HCT116 (cell line): ENCODE results near the gene SLC35D1. TPM values are rescaled to one million over a fixed set of nuclear protein-coding genes. Genes with fewer than 3 reads are reported as not detected.

Experiments
- ATAC-seq: fragments of 200-7000 bp; cut with Tn5 transposase; 2 replicates; pipeline ENCODE4 v1.9.1; 2020; ENCODE audit warnings: mild to moderate bottlenecking, moderate library complexity
- BruUV-seq: library from RNA; stranded (reverse); fragments of 400-500 nt; replicated peaks from 2 replicates; lab custom pipeline; 2021; lab: Mats Ljungman, UMichigan
- CTCF ChIA-PET: fragments of 300-600 bp; sonication (Branson Sonifier 250); formaldehyde crosslinking; loops from one replicate; lab custom pipeline; 2021; ENCODE audit warnings: antibody characterized with exemption; lab: Charles Lee
- POLR2A ChIA-PET: fragments of 300-600, 350-600 bp; sonication (Branson Sonifier 250); formaldehyde crosslinking; loops from one replicate; lab custom pipeline; 2021; ENCODE audit warnings: antibody characterized with exemption; lab: Charles Lee
- RAD21 ChIA-PET, 2 experiments: fragments of 300-600 bp; sonication (Branson Sonifier 250); formaldehyde crosslinking; loops; one replicate each; lab custom pipeline; 2023; ENCODE audit warnings: low total read pairs in 2 of 2; ENCODE audit not compliant: uncharacterized antibody in 2 of 2, unreplicated experiment in 2 of 2, low non-redundant PET in 1 of 2; lab: Charles Lee
- DNase-seq: peaks from one replicate; pipeline ENCODE4 v3.0.0-alpha.2; 2010; ENCODE audit warnings: low read depth, low spot score
- H2AFZ ChIP-seq: fragments of 200-600 bp; shearing (Covaris generic), sonication (generic); 2 replicates; pipeline ENCODE4 v1.6.1; 2017; ENCODE audit warnings: low read depth, mixed run types, mixed read lengths, antibody characterized with exemption, low read length; ENCODE audit not compliant: poor library complexity, severe bottlenecking
- H3K27ac ChIP-seq: 2 replicates; pipeline ENCODE4 v1.5.1; 2012; ENCODE audit warnings: low read depth, low read length
- H3K27me3 ChIP-seq: fragments of 200-600 bp; sonication (generic); 2 replicates; pipeline ENCODE4 v1.6.1; 2016; ENCODE audit warnings: mixed run types, low read length, mixed read lengths; ENCODE audit not compliant: insufficient read depth
- H3K36me3 ChIP-seq, 2 experiments: fragments of 200-500 bp in 1 of 2; fragments of 200-600 bp in 1 of 2; sonication (Bioruptor generic) in 1 of 2; sonication (generic) in 1 of 2; 2 replicates each; pipeline versions ENCODE4 v1.5.1 to v1.6.1; 2014 to 2016; ENCODE audit warnings: low read length in 2 of 2, inconsistent platforms in 1 of 2, mixed read lengths in 1 of 2, mixed run types in 1 of 2; ENCODE audit not compliant: insufficient read depth in 2 of 2, control insufficient read depth in 1 of 2
- H3K4me1 ChIP-seq, 2 experiments: fragments of 200-600 bp in 1 of 2; sonication (generic) in 1 of 2; 2 replicates each; pipeline versions ENCODE4 v1.5.1 to v1.6.1; 2012 to 2017; ENCODE audit warnings: low read length in 2 of 2, inconsistent platforms in 1 of 2, mild to moderate bottlenecking in 1 of 2, mixed read lengths in 1 of 2, mixed run types in 1 of 2, moderate library complexity in 1 of 2; ENCODE audit not compliant: insufficient read depth in 2 of 2, control insufficient read depth in 1 of 2
- H3K4me2 ChIP-seq: fragments of 200-600 bp; sonication (generic); 2 replicates; pipeline ENCODE4 v1.6.1; 2017; ENCODE audit warnings: mixed run types, low read length, mixed read lengths
- H3K4me3 ChIP-seq, 2 experiments: fragments of 200-600 bp in 1 of 2; sonication (generic) in 1 of 2; replicated peaks in 1 of 2; 2 replicates each; pipeline ENCODE4 v1.5.1; 2011 to 2016; ENCODE audit warnings: low read length in 2 of 2, control low read depth in 1 of 2, low read depth in 1 of 2, mild to moderate bottlenecking in 1 of 2, mixed read lengths in 1 of 2, mixed run types in 1 of 2
- H3K79me2 ChIP-seq: fragments of 200-600 bp; sonication (generic); 2 replicates; pipeline ENCODE4 v1.6.1; 2017; ENCODE audit warnings: mild to moderate bottlenecking, mixed run types, low read length, moderate library complexity, mixed read lengths; ENCODE audit not compliant: insufficient read depth
- H3K9ac ChIP-seq: fragments of 200-600 bp; sonication (generic); 2 replicates; pipeline ENCODE4 v1.6.1; 2016; ENCODE audit warnings: low read length, mixed read lengths
- H3K9me2 ChIP-seq: fragments of 200-600 bp; sonication (generic), shearing (Covaris generic); 2 replicates; pipeline ENCODE4 v1.6.1; 2017; ENCODE audit warnings: mixed run types, mild to moderate bottlenecking, moderate library complexity; ENCODE audit not compliant: insufficient read depth
- H3K9me3 ChIP-seq, 2 experiments: fragments of 200-500 bp in 1 of 2; fragments of 200-600 bp in 1 of 2; sonication (Bioruptor generic) in 1 of 2; sonication (generic) in 1 of 2; 2 replicates each; pipeline ENCODE4 v1.6.1; 2014 to 2017; ENCODE audit warnings: low read length in 2 of 2, mixed read lengths in 2 of 2, inconsistent platforms in 1 of 2, low read depth in 1 of 2, mild to moderate bottlenecking in 1 of 2, mixed run types in 1 of 2, moderate library complexity in 1 of 2; ENCODE audit not compliant: control insufficient read depth in 1 of 2, insufficient read depth in 1 of 2
- H4K20me1 ChIP-seq: fragments of 200-600 bp; sonication (generic), shearing (Covaris generic); 2 replicates; pipeline ENCODE4 v1.6.1; 2017; ENCODE audit warnings: mixed run types, mild to moderate bottlenecking, moderate library complexity; ENCODE audit not compliant: insufficient read depth
- ATF3 ChIP-seq: IDR thresholded peaks from 2 replicates; pipeline ENCODE4 v1.6.1; 2012
- CBX3 ChIP-seq: IDR thresholded peaks from 2 replicates; pipeline ENCODE4 v1.6.1; 2012; ENCODE audit warnings: low read depth
- CTCF ChIP-seq, 3 experiments: fragments of 200-600 bp in 1 of 3; sonication (generic) in 1 of 3; IDR thresholded peaks in 2 of 3; conservative IDR thresholded peaks in 1 of 3; 2 replicates each; pipeline ENCODE4 v1.5.1; 2012 to 2017; ENCODE audit warnings: low read depth in 2 of 3, low read length in 2 of 3, antibody characterized with exemption in 1 of 3, borderline replicate concordance in 1 of 3, control low read depth in 1 of 3, mild to moderate bottlenecking in 1 of 3, mixed read lengths in 1 of 3, mixed run types in 1 of 3, moderate library complexity in 1 of 3; ENCODE audit not compliant: insufficient read depth in 1 of 3
- ELF1 ChIP-seq: IDR thresholded peaks from 2 replicates; pipeline ENCODE4 v1.6.1; 2012; ENCODE audit warnings: low read depth, borderline replicate concordance
- EZH2 ChIP-seq: fragments of 200-600 bp; sonication (generic); IDR thresholded peaks from 2 replicates; pipeline ENCODE4 v1.6.1; 2017; ENCODE audit warnings: antibody characterized with exemption, mixed run types
- FOSL1 ChIP-seq: IDR thresholded peaks from 2 replicates; pipeline ENCODE4 v1.6.1; 2012; ENCODE audit warnings: low read depth
- MAX ChIP-seq: IDR thresholded peaks from 2 replicates; pipeline ENCODE4 v1.6.1; 2012
- RAD21 ChIP-seq: IDR thresholded peaks from 2 replicates; pipeline ENCODE4 v1.6.1; 2012; ENCODE audit warnings: low read depth, mild to moderate bottlenecking
- SIN3A ChIP-seq: IDR thresholded peaks from 2 replicates; pipeline ENCODE4 v1.6.1; 2012; ENCODE audit warnings: low read depth
- SP1 ChIP-seq: IDR thresholded peaks from 2 replicates; pipeline ENCODE4 v1.6.1; 2012; ENCODE audit warnings: low read depth
- SRF ChIP-seq: IDR thresholded peaks from 2 replicates; pipeline ENCODE4 v1.6.1; 2012; ENCODE audit warnings: low read depth
- TCF7L2 ChIP-seq: IDR thresholded peaks from 2 replicates; pipeline ENCODE4 v1.7.0; 2011; ENCODE audit warnings: borderline replicate concordance, inconsistent platforms; ENCODE audit not compliant: insufficient read depth, insufficient read length; ENCODE audit errors: extremely low read depth
- ZBTB33 ChIP-seq: IDR thresholded peaks from 2 replicates; pipeline ENCODE4 v1.6.1; 2011; ENCODE audit warnings: mild to moderate bottlenecking, low read length, moderate library complexity; ENCODE audit not compliant: insufficient replicate concordance; ENCODE audit errors: extremely low read depth
- ZFX ChIP-seq: fragments of 450-650 bp; IDR thresholded peaks from 2 replicates; pipeline ENCODE4 v1.6.1; 2017
- ZNF274 ChIP-seq: fragments of 200-500 bp; sonication (Bioruptor generic); IDR thresholded peaks from 2 replicates; pipeline ENCODE4 v1.6.1; 2014; ENCODE audit warnings: mild to moderate bottlenecking, low read depth, low read length, inconsistent platforms
- intact Hi-C: fragments of 100-400 bp; cut with micrococcal nuclease; formaldehyde crosslinking; loops from 2 replicates; pipeline ENCODE4 v1.10.0; 2022
- total RNA-seq: library from RNA; stranded (reverse); gene quantifications from one replicate; pipeline ENCODE4 v1.2.1, GENCODE V29; 2021; ENCODE audit not compliant: unreplicated experiment

The SLC35D1 gene
- total RNA-seq, 1 experiment from 2014 or later: 6.1 TPM

GRCh38 chr1:67031121-67031858 is 22.7 kb downstream of the SLC35D1 start (continued):
- no peak for TF ChIP-seq ZBTB33
- TF ChIP-seq FOSL1: no peak
- no peak for TF ChIP-seq MAX

- H3K4me1 ChIP-seq: no peaks in the 10 kb centered on the region
- no peak for ATAC-seq
- H2AFZ ChIP-seq: no peak overlapping the region
- no peaks in the 10 kb centered on the region for H3K79me2 ChIP-seq
- H3K9me3 ChIP-seq: peaks cover 0 to 4% of the 10 kb centered on the region in 2 experiments; a peak in 1 of 4 replicates
- TF ChIP-seq EZH2 (no peak), ZFX (no peak), SIN3A (no peak), CTCF (IDR thresholded peaks at IDR 0.05 in 2 of 3, conservative IDR thresholded peaks at IDR 0.05 in 1 of 3; ENCODE audit: borderline replicate concordance in 1 of 3, insufficient read depth in 1 of 3, low read depth in 2 of 3, low read length in 2 of 3) (no peak), CBX3 (no peak), RAD21 (no peak), ATF3 (no peak), TCF7L2 (no peak), SRF (no peak), ZNF274 (no peak), SP1 (no peak), ELF1 (no peak)
- H3K4me2 ChIP-seq: no peak overlapping the region
- no peak overlapping the region for H3K27ac ChIP-seq
- POLR2A ChIA-PET: no interaction called here
- H3K36me3 ChIP-seq: no peaks in the 10 kb centered on the region
- no peaks in the 10 kb centered on the region; the same call in 1 of the 2 replicates for H3K9me2 ChIP-seq
- RAD21 ChIA-PET: no interaction called here
- no peak overlapping the region for H3K9ac ChIP-seq
- intact Hi-C loops: no loop called here
- no peaks in the 10 kb centered on the region for H4K20me1 ChIP-seq
- no peak for DNase-seq
- no peak overlapping the region for H3K4me3 ChIP-seq
- H3K27me3 ChIP-seq: no peaks in the 10 kb centered on the region
- BruUV-seq: no TSS peak
- CTCF ChIA-PET: no interaction called here
Observed at GRCh38 chr1:67029472-67029871, 24.5 kb downstream of the SLC35D1 start.
